BE2C (cell line): ENCODE data around the gene LDB1.

Source experiments
- DNase-seq: peaks from one replicate; pipeline ENCODE4 v3.0.0-alpha.2; 2020
- H3K27me3 ChIP-seq: fragments of 250-450 bp; sonication (Bioruptor Pico); 2 replicates; pipeline ENCODE4 v1.5.1; 2020; ENCODE audit warnings: mild to moderate bottlenecking
- H3K36me3 ChIP-seq: fragments of 250-450 bp; sonication (Bioruptor Pico); 2 replicates; pipeline ENCODE4 v1.5.1; 2020; ENCODE audit warnings: mild to moderate bottlenecking
- H3K4me1 ChIP-seq: fragments of 250-450 bp; sonication (Bioruptor Pico); 2 replicates; pipeline ENCODE4 v1.5.1; 2020
- H3K4me3 ChIP-seq: 2 replicates; pipeline ENCODE4 v1.5.1; 2011; ENCODE audit warnings: low read depth, low read length
- H3K9me3 ChIP-seq: fragments of 250-450 bp; sonication (Bioruptor Pico); 2 replicates; pipeline ENCODE4 v1.5.1; 2020
- TF ChIP-seq, protein P1 (sequence below): IDR thresholded peaks from 2 replicates; pipeline ENCODE4 v1.5.1; 2012; ENCODE audit warnings: mild to moderate bottlenecking, low read depth, low read length

LDB1 gene

DNA sequence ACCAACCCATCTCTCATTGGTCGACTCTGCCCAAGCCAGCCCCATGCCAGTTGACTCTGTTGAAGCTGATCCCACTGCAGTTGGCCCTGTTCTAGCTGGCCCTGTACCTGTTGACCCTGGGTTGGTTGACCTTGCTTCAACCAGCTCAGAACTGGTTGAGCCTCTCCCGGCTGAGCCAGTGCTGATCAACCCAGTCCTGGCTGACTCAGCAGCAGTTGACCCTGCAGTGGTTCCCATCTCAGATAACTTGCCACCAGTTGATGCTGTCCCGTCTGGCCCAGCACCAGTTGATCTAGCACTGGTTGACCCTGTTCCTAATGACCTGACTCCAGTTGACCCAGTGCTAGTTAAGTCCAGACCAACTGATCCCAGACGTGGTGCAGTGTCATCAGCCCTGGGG is 20.1 kb upstream of the LDB1 start:
- TF ChIP-seq, protein P1, sequence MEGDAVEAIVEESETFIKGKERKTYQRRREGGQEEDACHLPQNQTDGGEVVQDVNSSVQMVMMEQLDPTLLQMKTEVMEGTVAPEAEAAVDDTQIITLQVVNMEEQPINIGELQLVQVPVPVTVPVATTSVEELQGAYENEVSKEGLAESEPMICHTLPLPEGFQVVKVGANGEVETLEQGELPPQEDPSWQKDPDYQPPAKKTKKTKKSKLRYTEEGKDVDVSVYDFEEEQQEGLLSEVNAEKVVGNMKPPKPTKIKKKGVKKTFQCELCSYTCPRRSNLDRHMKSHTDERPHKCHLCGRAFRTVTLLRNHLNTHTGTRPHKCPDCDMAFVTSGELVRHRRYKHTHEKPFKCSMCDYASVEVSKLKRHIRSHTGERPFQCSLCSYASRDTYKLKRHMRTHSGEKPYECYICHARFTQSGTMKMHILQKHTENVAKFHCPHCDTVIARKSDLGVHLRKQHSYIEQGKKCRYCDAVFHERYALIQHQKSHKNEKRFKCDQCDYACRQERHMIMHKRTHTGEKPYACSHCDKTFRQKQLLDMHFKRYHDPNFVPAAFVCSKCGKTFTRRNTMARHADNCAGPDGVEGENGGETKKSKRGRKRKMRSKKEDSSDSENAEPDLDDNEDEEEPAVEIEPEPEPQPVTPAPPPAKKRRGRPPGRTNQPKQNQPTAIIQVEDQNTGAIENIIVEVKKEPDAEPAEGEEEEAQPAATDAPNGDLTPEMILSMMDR: no peak
- H3K9me3 ChIP-seq: no peaks in the 10 kb centered on the region
- peaks cover 91% of the 10 kb centered on the region for H3K36me3 ChIP-seq
- no peak overlapping the region for H3K4me3 ChIP-seq
- no peaks in the 10 kb centered on the region; the same call in 1 of the 2 replicates for H3K4me1 ChIP-seq
- no peak for DNase-seq
- H3K27me3 ChIP-seq: no peaks in the 10 kb centered on the region

- TF ChIP-seq, protein P1: no peak
- Histone ChIP-seq H3K4me1 (peaks cover 3% of the 10 kb centered on the region; the same call in 1 of the 2 replicates), H3K4me3 (no peak overlapping the region), H3K27me3 (no peaks in the 10 kb centered on the region), H3K36me3 (peaks cover 90% of the 10 kb centered on the region), H3K9me3 (no peaks in the 10 kb centered on the region)
- DNase-seq: no peak
Observed at GRCh38 chr10:102139281-102140110, 19.3 kb upstream of the LDB1 start.

DNA sequence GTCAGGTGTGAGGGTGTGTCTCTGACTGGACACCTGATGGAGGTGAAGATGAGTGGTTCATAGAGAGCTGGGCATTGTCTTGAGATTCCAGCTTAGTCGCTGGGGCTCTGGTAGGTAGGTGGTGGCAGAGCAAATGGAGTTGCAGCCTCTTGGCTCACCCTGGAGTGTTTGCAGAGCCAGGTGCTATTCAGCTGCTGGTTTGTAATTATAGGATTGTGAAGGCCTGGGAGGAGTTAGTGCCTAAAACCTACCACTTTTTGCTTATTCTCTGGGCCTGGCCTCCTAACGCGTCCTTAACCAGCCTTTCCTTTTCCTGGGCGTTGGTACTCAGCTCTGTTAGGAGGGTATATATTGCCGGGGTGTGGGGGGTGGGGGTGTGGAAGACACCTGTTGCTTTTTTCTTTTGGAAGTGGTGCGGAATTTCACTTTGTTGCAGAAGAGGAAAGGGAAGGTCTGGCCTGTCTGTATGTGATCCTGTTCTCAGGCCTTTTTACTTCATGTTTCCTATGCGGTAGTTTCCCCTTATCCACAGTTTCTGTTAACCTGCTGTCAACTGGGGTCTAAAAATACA is 15.9 kb upstream of the LDB1 start:
- peak overlapping the region; percentile 12; the same call in 1 of the 2 replicates for H3K4me3 ChIP-seq
- H3K36me3 ChIP-seq: peaks cover 71% of the 10 kb centered on the region
- H3K9me3 ChIP-seq: no peaks in the 10 kb centered on the region
- TF ChIP-seq, protein P1: no peak
- DNase-seq: no peak
- H3K27me3 ChIP-seq: no peaks in the 10 kb centered on the region
- H3K4me1 ChIP-seq: peaks cover 3% of the 10 kb centered on the region; the same call in 1 of the 2 replicates

GRCh38 chr10:102134416-102134815 is 14.2 kb upstream of the LDB1 start:
- Histone ChIP-seq H3K27me3 (no peaks in the 10 kb centered on the region), H3K9me3 (no peaks in the 10 kb centered on the region), H3K36me3 (peaks cover 55% of the 10 kb centered on the region), H3K4me1 (peaks cover 3% of the 10 kb centered on the region; the same call in 1 of the 2 replicates), H3K4me3 (peak overlapping the region; percentile 97)
- no peak for DNase-seq
- TF ChIP-seq, protein P1: no peak

GRCh38 chr10:102133373-102134195 is 13.4 kb upstream of the LDB1 start:
- H3K27me3 ChIP-seq: no peaks in the 10 kb centered on the region
- H3K4me1 ChIP-seq: peaks cover 3% of the 10 kb centered on the region; the same call in 1 of the 2 replicates
- H3K9me3 ChIP-seq: no peaks in the 10 kb centered on the region
- H3K36me3 ChIP-seq: peaks cover 47% of the 10 kb centered on the region
- TF ChIP-seq, protein P1: no peak
- H3K4me3 ChIP-seq: peak overlapping the region; percentile 97
- peak; percentile 93 for DNase-seq
